ENCODE data around the gene CPNE7.

CPNE7 gene

DNA sequence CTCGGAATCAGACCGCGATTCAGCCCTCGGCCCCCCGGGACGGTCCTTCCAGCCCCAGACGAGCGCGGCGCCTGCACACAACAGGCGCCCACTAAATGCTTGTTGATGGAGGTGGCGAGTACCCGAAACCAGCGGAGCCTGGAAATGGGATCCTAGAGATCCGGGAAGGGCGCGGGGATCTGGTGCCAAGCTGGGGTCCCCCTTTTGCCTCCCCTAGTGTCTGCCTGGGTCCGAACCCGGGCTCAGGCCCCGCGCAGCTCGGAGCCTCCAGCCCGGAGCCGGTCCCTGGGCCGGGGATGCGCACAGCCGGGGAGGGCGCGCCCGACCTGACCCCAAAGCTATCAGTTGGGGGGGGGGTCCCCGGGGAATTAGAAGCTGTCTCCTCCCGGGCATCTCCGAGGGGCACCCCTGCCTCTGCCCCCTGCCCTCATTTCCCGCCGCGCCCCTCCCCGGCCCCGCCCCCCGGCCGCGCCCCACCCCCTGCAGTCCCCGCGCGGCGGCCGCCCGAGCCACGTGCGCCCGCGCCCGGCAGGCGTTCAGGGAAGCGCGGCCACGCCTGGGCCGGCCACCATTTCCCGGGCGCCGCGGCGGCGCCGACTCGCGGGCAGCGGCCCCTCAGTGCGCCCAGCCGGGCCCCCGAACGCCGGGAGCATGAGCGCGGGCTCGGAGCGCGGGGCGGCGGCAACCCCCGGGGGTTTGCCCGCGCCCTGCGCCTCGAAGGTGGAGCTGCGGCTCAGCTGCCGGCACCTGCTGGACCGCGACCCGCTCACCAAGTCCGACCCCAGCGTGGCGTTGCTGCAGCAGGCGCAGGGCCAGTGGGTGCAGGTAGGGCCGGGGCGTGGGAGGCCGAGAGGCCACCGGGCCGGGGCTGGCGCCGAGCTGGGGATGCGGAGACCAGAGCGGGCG lies at the start of gene CPNE7:
TSS of gene CPNE7 (plus strand) at position 512 of the 906 bp plus-strand sequence. CDS start at position 652, 140 bp downstream.
- no peak for DNase-seq (ENCODE audit: low read depth in 2 of 2)

DNA sequence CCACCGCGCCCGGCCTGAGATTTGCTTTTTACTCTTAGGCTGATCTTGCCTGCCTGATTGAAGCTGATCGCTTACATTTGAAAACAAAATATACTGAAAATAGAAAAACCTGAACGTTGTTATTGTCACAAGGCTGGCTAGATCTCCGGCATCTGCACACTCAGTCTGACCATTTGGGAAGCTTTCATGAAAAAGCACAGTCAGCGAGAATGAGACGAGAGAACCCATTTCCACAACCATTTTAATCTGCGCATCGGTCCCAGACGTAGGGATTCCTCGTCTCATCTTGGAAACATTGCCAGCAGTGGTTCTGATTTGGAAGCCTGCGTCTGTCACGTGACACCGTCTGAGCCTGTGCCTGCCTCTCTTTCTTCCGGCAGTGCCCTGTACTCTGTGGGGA lies 46.5 kb upstream of the CPNE7 start:
- DNase-seq (ENCODE audit: low read depth in 2 of 2), result no peak

DNA sequence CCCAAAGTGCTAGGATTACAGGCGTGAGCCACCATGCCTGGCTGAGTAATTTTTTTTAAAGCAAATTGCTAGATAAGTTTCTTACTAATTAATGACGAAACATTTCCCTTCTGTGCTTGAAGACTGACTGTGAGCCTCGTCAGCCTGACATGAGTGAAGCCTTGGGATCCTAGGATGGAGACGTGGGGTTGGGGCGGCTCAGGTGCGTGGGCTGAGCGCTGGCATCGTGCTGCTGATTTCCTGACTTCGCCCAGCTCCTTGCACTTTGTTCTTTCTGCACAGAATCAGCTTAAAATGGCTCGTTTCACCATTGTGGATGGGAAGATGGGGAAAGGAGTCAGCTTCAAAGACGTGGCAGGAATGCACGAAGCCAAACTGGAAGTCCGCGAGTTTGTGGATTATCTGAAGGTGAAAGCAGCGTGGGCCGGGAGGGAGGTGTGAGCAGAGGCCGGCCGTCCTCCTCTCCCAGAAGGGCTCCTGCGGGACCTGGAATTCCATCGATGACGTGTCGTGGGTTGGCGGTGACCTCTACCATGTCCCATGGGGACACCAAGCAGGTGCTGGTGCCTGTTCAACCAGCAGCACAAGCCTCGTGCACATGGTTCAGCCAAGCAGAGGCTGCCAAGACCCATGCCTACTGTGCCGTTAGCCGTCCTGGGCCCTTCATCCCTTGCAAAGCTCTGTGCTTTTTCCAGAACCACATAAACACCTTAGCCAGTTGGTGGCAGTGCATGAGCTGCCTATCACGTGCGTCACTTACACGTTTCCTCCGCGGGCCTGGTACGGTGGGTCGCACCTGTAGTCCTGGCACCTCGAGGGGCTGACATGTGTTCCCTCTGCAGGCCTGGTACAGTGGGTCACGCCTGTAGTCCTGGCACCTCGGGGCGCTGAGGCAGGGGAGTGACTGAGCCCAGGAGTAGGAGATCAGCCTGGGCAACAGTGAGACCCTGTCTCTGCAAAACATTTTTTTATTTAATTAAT lies 44.9 kb upstream of the CPNE7 start:
- no peak for DNase-seq (ENCODE audit: low read depth in 2 of 2)

DNA sequence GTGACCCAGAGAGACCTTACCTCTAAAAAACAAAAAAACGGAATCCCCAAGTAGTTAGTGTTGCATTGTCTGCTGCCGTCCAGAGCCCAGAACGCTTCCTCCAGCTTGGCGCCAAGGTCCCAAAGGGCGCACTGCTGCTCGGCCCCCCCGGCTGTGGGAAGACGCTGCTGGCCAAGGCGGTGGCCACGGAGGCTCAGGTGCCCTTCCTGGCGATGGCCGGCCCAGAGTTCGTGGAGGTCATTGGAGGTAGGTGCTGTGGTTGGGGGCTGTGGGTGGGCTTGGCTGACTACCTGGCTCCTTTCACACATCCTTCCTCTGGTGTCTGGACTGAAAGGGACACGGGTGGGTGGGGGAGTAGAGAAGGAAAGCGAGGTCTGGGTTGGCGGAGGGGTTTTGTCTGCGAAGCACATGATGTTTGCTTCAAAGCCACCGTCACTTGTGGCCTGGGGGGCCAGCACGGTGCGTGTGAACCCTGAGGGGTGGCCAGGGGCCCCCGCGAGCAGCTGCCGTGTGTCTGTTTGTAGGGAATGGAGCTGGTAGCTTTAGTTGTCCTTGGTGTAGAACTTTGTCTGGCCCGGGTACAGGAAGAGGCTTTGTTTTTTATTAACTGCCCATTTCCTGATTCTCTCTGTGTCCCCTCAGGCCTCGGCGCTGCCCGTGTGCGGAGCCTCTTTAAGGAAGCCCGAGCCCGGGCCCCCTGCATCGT lies 43.6 kb upstream of the CPNE7 start:
- DNase-seq (ENCODE audit: low read depth in 2 of 2), result no peak

DNA sequence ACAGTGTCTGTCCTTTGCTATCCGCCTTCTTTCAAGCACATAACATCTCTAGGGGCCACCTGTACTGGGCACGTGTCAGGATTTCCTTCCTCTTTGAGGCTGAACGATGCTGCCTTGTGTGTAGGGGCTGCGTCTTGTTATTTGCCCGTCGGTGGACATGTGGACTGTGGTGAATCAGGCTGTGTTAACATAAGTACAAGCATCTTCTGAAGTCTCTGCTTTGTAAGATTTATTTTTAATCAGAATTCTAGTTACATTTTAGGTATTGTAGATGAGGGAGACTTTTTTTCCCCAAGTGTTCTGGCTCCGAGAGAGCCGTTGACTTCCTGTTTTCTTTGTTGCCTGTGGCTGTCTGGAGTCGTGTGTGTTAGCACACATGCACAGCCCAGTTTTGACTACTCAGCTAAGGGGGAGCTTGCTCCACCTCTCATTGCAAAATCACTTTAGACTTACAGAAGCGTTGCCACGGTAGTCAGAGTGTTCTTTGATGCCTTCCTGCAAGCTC lies 41.3 kb upstream of the CPNE7 start:
- DNase-seq (ENCODE audit: low read depth in 2 of 2), result no peak

DNA sequence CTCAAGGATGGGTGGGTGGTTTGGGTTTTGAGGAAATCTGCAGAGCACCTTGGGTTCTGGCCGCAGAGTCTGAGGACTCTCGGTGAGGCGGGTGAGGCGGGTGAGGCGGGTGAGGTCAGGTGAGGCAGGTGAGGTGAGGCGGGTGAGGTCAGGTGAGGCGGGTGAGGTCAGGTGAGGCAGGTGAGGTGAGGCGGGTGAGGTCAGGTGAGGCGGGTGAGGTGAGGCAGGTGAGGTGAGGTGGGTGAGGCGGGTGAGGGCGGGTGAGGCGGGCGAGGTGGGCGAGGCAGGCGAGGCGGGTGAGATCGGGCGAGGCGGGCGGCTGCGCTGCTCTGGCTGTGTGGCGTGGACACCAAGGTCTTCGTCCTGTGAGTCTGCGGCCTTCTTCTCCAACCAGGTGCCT lies 39.2 kb upstream of the CPNE7 start:
- no peak for DNase-seq (ENCODE audit: low read depth in 2 of 2)

DNA sequence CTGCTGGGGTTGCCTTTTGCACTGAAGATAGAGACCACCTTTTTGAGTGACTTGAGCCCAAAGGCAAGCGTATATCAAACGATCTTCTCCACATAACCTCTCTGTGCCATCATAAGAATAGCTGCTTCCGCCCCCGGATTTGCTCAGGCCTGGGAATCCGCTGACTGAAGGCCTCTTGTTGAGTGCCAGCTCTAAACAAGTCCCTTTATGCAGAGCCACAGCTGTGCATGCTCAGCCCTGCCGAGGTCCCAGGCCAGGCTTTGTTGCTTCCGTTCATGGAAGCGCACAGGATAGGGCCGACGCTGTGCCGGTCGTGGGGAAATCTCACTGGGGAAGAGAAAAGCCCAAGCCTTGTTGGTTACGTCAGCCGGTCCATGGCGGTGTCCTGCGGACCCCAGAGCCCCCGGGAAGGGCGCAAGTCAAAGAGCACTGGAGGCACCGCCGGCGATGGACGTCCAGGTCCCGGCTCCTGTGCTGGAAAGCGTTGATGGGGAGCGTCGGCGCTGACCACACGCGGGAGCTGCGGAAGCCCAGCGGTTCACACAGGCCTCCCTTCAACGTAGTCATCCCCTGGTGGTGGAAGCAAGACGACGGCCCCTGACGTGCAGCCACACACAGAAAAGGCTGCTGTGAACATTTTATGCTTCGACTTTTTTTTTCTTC lies 38.5 kb upstream of the CPNE7 start:
- no peak for DNase-seq (ENCODE audit: low read depth in 2 of 2)

DNA sequence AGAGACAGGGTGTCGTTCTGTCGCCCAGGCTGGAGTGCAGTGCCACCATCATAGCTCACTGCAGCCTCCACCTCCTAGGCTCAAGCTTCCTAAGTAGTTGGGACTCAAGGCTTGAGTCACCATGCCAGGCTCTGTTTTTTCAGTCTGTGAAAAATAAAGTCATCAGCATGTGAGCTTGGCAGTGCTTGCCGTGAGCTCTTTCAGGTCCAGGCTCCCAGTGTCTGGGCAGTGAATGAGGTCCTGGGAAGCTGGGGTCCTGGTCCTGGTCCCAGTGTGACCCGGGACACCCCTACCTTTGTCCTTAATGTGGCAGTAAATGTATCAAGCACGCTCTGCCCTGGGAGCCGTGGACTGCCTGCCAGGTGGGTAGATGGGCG lies 38.0 kb upstream of the CPNE7 start:
- DNase-seq (ENCODE audit: low read depth in 2 of 2), result no peak

DNA sequence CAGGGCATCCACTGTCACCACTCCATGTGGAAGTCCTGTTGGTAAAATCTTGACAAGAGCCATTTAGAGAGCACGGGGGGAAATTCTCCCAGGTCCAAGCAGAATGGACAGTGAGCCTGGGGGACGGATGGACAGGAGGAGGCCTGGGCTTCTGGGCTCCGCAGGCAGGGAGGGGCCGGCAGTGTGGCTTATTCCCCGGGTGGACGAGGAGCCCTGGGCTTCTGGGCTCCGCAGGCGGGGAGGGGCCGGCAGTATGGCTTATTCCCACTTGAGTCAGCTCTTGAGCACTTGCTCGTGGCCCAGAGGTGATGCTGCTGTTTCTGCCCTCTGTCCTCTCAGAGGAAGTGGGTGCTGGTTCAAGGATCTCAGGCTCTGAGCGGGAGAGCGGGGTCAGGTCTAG lies 37.3 kb upstream of the CPNE7 start:
- DNase-seq (ENCODE audit: low read depth in 2 of 2), result no peak

DNA sequence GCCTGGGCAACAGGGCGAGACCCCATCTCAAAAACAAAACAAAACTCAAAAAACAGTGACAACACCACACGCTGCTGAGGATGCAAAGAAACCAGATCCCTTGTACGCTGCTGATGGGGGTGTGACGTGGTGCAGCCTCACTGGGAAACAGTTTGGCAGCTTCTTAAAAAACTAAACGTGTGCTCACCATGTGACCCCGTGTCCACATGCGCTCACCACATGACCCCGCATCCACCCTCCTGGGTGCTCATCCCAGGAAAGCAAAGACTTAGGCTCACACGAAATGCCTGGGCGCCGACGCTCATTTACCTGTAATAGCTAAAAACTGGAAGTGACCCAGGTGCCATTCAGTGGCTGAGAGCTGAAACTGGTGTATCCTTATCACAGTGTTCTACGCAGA lies 35.0 kb upstream of the CPNE7 start:
- no peak for DNase-seq (ENCODE audit: low read depth in 2 of 2)

DNA sequence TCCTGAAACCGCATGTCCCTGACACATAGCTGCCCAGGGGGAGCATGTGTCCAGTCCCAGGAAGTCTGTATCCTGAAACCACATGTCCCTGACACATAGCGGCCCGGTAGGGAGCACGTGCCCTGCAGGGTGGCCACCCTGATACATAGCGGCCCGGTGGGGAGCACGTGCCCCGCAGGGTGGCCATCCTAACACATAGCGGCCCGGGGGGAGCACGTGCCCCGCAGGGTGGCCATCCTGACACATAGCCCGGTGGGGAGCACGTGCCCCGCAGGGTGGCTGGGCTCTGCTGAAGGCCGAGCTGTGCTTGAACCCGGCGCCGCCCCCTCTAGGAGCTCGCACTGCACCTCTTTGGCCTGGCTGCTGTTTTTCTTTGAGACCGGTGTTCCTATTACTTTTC lies 33.8 kb upstream of the CPNE7 start:
- DNase-seq (ENCODE audit: low read depth in 2 of 2), result no peak

DNA sequence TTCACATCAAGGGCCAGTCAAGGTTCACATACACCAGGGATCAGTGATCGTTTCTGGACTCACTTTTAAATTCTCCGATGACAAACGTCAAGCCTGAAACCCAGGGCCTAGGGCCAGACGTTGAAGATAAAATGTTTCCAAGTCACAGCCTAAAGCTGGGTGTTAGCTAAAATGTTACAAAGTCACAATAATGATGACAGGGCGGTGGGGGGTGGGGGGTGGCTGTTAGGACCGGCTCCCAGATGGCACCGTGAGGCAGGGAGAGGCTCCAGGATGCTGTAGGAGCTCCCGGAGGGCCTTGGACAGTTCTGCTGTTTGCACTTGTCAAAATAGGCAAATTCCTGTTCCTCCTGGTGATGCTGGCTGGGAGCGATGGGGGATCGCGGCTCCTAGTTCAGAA lies 31.4 kb upstream of the CPNE7 start:
- DNase-seq (ENCODE audit: low read depth in 2 of 2), result no peak

DNA sequence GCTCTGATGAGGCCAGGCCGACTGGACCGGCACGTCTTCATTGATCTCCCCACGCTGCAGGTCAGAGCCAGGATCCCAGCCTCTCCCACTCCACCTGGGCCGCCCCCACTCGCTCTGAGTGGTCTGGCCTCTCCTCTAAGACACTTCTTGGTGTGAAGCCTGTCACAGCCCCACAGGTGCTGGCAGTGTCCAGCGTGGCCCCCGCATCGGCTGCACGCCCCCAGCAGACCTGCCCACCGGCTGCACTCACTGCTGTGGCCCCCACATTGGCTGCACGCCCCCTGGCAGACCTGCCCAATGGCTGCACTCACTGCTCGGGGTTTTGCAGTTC lies 30.9 kb upstream of the CPNE7 start:
- no peak for DNase-seq (ENCODE audit: low read depth in 2 of 2)

DNA sequence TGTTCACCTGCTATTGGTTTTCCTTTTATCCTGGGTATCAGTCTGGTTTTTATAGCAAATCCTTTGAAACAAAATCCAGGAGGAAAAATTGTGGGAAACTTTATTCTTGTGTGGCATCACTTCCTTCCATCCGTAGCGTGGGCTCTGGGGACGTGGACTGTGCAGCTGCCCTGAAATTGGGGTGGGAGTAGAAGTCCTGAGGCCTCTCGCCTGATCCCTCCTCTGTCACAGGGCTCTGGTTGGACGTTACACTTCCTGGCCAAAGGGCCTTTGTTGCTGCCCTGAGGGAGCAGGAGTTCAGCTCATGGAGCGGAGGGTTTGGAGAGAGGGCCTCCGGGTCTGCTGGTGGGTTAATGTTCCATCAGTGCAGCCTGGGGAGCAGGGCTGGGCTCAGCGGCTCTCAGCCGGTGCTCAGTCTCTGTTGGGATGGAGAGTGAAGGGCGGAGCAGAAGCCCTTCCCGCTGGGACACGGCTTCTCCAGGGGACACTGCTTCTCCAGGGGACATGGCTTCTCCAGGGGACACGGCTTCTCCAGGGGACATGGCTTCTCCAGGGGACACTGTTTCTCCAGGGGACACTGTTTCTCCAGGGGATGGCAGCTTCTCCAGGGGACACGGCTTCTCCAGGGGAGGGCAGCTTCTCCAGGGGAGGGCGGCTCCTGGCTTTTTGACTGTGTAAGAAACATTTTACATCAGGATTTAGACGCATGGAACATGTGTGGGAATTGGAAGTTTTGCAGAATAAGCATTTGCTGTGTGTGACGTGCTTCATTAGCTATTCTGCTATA lies 30.3 kb upstream of the CPNE7 start:
- no peak for DNase-seq (ENCODE audit: low read depth in 2 of 2)

DNA sequence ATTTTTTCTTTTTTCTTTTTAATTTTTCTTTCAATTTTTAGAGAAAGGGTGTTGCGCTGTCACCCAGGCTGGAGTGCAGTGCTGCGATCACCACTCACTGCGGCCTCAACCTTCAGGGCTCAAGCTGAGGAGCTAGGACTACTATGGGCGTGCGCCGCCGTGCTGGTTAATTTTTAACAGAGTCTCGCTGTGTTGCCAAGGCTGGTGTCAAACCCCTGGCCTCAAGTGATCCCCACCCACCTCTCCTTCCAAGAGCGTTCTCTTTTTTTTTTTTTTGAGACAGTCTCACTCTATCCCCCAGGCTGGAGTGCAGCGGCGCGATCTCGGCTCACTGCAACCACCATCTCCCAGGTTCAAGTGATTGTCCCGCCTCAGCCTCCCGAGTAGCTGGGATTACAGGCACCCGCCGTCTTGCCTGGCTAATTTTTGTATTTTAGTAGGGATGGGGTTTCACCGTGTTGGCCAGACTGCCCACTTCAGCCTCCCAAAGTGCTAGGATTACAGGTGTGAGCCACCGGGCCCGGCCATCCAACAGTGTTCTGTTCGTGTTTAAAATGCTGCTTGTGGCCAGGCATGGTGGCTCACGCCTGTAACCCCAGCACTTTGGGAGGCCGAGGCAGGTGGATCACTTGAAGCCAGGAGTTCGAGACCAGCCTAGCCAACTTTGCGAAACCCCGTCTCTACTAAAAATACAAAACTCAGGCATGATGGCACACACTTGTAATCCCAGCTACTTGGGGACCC lies 29.6 kb upstream of the CPNE7 start:
- no peak for DNase-seq (ENCODE audit: low read depth in 2 of 2)

DNA sequence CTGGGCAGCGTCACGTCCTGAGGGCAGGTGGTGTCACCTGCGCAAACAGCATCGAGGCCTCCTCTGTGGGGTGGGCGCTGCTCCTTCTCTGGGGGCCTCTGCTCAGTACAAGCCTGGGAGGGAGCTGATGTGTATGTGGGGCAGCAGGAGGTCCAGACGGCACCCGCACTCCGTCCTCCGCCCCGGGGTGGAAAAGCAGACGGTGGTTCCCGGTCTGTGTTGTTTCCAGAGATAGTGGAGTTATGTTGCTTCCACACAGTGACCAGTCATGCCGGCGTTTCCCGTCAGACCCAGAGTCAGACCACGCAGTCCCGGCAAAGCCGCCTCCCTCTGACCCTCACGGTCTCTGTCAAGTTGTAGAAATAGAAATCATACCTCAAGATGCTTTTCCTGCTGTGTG lies 28.8 kb upstream of the CPNE7 start:
- DNase-seq (ENCODE audit: low read depth in 2 of 2), result no peak

DNA sequence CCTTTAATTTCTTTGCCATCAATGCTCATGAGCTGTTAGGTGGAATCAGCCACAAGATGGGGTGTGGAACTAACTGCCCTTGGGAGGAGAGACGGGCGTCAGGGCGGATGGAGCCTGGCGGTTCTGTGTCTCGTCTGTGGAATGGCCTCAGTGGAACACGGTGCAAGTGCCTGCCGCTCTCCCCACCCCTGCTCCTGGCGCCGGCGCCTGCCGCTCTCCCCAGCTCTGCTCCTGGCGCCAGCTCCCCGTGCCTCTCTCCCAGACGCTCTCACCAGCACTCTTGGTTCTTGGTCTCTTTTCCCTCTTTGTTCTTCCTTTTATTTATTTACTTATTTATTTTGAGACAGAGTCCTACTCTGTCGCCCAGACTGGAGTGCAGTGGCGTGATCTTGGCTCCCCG lies 28.3 kb upstream of the CPNE7 start:
- no peak for DNase-seq (ENCODE audit: low read depth in 2 of 2)

DNA sequence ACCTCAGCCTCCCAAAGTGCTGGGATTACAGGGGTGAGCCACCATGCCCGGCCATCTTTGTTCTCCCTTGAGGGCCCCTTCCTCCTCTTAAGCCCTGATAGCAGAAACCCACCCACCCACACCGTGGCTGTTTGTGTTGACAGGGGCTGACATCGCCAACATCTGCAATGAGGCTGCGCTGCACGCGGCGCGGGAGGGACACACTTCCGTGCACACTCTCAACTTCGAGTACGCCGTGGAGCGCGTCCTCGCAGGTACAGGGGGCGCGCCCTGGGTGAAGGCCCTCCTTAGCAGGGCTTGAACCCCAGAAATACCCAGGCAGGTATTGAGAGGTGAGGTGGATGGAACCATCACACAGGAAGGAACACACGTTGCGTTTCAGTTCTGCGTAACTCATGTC lies 27.7 kb upstream of the CPNE7 start:
- no peak for DNase-seq (ENCODE audit: low read depth in 2 of 2)

DNA sequence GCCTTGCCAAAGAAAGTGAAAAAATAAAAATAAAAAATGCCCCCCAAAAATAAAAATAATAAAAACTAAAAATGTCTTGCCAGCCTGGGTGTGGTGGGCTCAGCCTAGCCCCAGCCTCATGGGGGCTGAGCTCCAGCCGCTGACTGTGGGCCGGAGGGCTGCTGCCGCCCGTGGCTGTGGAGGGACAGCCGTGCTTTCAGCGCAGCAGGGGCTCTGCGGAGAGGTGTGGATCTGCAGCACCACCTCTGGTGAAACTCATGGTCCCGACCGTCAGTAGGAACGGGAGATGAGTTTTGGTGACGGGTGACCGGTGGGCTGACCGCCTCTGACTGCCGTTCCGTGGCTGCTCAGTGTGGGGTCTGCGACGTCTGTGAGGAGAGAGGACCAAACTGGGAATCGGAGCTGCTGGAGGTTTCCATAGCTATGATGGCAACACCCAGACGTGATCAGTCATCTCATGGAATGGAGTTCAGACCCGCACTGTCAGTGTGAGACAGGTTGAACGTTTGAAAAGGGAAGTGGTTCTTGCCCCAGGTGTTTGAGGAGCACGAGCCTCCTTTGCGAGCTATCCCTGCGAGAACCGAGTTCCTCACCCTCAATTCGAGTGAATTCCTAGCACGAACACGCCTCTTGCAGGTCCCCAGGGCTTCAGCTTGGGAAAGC lies 27.1 kb upstream of the CPNE7 start:
- no peak for DNase-seq (ENCODE audit: low read depth in 2 of 2)

Data from stimulated activated CD8-positive, alpha-beta memory T cell treated with anti-CD3 and anti-CD28 coated beads, Interleukin-15, amount 100 ng/mL, for 48 hours (primary cell).